ENCODE data around the gene TMEM63B.

DNA sequence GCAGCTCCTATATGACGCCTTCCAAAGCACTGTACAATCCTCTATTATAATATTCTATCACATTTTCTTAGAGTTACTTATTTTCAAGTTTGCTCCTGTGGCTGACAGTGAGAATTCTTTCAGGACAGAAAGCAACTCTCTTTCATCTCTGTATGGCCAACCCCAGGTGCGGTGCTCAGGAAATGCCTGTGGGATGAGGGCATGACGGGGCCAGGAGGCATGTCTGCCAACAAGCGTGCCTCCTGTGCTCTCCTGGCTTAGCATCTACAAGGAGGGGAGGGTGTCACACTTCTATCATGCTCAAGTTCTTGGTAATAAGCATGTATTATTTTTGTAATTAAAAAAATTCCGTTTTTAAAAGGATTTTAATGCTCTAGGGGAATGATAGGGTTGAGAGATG, 11.5 kb upstream of the TMEM63B start:
- TF ChIP-seq, protein P1, sequence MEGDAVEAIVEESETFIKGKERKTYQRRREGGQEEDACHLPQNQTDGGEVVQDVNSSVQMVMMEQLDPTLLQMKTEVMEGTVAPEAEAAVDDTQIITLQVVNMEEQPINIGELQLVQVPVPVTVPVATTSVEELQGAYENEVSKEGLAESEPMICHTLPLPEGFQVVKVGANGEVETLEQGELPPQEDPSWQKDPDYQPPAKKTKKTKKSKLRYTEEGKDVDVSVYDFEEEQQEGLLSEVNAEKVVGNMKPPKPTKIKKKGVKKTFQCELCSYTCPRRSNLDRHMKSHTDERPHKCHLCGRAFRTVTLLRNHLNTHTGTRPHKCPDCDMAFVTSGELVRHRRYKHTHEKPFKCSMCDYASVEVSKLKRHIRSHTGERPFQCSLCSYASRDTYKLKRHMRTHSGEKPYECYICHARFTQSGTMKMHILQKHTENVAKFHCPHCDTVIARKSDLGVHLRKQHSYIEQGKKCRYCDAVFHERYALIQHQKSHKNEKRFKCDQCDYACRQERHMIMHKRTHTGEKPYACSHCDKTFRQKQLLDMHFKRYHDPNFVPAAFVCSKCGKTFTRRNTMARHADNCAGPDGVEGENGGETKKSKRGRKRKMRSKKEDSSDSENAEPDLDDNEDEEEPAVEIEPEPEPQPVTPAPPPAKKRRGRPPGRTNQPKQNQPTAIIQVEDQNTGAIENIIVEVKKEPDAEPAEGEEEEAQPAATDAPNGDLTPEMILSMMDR (IDR thresholded peaks at IDR 0.05) = no peak
- no peak for TF ChIP-seq EZH2 (IDR thresholded peaks at IDR 0.05; ENCODE audit: borderline replicate concordance, insufficient read depth, low read depth, low read length, poor library complexity, severe bottlenecking)
